ENCODE results near the gene SLC35D2. TPM values are rescaled to one million over a fixed set of nuclear protein-coding genes. Genes with fewer than 3 reads are reported as not detected.
"Not testable (repeated sequence)": the region's sequence is repeated elsewhere in the genome, so short reads cannot be mapped to it uniquely, and the experiment has no call there.

The SLC35D2 gene
- total and polyA plus RNA-seq, 7 donors = 2.0 to 5.9 (median 3.1) TPM

DNA sequence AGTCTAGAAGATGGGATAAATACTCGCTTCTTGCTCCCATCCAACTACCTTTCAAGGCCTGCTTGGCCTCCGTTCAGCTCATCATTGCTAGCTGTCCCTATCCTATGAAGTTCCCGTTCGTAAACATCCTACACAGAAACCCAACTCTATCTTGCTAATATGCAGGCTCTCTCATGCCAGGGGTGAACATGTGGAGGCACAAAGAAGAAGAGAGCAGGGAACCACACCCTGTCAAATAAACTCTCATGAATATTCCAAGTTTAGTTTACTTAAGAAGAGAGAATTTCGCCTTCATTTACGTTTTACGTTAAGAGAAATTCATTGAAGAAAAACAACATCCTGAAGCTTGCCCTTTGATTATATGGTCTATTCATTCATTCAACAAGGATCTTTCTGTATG lies 73.7 kb downstream of the SLC35D2 start:
- TF ChIP-seq, protein P1, sequence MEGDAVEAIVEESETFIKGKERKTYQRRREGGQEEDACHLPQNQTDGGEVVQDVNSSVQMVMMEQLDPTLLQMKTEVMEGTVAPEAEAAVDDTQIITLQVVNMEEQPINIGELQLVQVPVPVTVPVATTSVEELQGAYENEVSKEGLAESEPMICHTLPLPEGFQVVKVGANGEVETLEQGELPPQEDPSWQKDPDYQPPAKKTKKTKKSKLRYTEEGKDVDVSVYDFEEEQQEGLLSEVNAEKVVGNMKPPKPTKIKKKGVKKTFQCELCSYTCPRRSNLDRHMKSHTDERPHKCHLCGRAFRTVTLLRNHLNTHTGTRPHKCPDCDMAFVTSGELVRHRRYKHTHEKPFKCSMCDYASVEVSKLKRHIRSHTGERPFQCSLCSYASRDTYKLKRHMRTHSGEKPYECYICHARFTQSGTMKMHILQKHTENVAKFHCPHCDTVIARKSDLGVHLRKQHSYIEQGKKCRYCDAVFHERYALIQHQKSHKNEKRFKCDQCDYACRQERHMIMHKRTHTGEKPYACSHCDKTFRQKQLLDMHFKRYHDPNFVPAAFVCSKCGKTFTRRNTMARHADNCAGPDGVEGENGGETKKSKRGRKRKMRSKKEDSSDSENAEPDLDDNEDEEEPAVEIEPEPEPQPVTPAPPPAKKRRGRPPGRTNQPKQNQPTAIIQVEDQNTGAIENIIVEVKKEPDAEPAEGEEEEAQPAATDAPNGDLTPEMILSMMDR (IDR thresholded peaks at IDR 0.05) = no peak
- intact Hi-C loops (cut with DNase I) = no loop called here
- H3K9me3 ChIP-seq = no peaks in the 10 kb centered on the region

DNA sequence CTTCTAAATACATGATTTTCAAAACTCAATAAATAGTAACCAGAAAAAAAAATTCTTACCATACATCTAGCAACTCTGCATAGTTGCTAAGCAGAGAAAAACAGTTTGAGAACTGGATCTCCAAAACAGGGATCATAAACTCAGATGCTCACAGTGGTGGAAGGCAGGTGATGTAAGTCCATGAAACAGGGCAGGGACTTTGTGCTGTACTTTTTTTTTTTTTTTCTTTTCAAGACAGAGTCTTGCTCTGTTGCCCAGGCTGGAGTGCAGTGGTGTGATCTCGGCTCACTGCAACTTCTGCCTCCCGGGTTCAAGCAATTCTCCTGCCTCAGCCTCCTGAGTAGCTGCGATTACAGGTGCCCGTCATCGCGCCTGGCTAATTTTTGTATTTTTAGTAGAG lies 76.6 kb downstream of the SLC35D2 start:
- H3K27ac ChIP-seq; ATAC-seq; H3K4me3 ChIP-seq; H3K9me3 ChIP-seq; H3K36me3 ChIP-seq (ENCODE audit: insufficient read depth in 1 of 2, low read depth in 1 of 2); DNase-seq; intact Hi-C loops (cut with DNase I); H3K4me1 ChIP-seq; H3K27me3 ChIP-seq (ENCODE audit: insufficient read depth in 3 of 3, low read length in 2 of 3): not testable (repeated sequence)
- WGBS, 3 donors = 94 to 98% (median 95%) methylated on average over 6 of the region's 6 CpGs

More for the DNA sequence above, 73.7 kb downstream of the SLC35D2 start:
- 92 to 95% (median 95%) methylated on average over 7 of the region's 7 CpGs for WGBS, 3 donors
- Histone ChIP-seq H3K4me3 (no peak overlapping the region), H3K27ac (no peak overlapping the region), H3K27me3 (ENCODE audit: insufficient read depth in 3 of 3, low read length in 2 of 3) (no peaks in the 10 kb centered on the region), H3K36me3 (ENCODE audit: insufficient read depth in 1 of 2, low read depth in 1 of 2) (no peaks in the 10 kb centered on the region), H3K4me1 (no peaks in the 10 kb centered on the region)
- no peak for DNase-seq
- ATAC-seq = no peak

DNA sequence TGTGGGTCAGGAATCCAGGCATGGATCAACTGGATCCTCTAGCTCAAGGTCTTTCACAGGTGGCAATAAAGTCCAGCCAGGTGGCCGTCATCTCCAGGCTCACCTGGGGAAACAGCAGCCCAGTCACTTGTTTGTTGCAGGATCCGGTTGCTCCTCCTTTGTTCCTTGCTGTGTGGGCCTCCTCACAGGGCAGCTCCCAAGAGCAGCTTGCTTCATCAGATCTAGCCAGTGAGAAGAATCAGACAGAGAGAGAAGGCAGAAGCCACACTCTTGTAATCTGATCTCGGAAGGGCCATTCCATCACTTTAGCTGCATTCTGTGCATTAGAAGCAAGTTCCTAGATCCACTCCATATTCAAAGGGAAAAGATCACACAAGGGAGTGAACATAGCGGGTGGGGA lies 78.3 kb downstream of the SLC35D2 start:
- Histone ChIP-seq H3K9me3 (no peaks in the 10 kb centered on the region), H3K27ac (no peak overlapping the region), H3K27me3 (ENCODE audit: insufficient read depth in 3 of 3, low read length in 2 of 3) (no peaks in the 10 kb centered on the region), H3K4me1 (no peaks in the 10 kb centered on the region), H3K36me3 (ENCODE audit: insufficient read depth in 1 of 2, low read depth in 1 of 2) (no peaks in the 10 kb centered on the region), H3K4me3 (no peak overlapping the region)
- TF ChIP-seq, protein P1 (IDR thresholded peaks at IDR 0.05) = no peak
- intact Hi-C loops (cut with DNase I) = no loop called here
- 31 to 57% (median 34%) methylated on average over 4 of the region's 4 CpGs for WGBS, 3 donors
- DNase-seq (no peak), ATAC-seq (no peak)

DNA sequence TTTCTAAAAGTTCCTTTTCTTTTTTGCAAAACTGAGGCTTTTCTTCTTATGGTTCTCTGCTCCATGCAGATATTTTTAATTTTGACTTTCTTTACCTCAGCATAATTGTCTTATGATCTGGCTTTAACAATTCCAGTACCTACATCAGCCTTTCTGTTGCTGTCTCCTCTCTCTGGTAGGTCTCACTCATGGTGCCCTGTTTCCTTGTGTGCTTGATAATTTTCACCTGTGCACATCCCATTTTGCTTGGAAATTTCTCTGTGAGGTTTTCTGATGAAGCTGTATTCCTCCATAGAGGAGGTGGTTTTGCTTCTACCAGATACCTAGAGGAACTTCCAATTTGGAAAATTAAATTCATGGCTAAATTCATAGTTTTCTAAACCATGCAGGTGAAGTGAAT lies 79.3 kb downstream of the SLC35D2 start:
- no peak for ATAC-seq
- intact Hi-C loops (cut with DNase I) = no loop called here
- TF ChIP-seq, protein P1 (IDR thresholded peaks at IDR 0.05) = no peak

DNA sequence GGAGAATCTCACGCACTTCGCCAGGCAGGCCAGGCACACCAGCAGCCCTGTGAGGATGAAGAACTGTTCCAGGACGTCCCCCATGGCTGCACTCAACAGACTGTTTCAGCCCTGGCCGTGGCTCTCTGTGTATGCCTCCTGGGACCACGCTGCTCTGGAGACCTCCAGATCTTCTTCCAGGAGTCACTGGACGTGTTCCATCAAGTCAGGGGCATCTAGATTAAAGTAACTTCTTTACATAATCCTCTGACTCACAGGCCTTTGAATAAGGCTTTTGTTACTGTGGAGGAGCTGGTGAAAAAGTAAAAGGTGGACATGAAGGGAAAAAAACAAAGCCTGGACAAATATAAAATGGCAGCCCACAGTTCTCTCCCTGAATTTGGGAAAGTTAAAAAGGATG lies 81.5 kb downstream of the SLC35D2 start, which contains the start of gene HSD17B3:
Gene HSD17B3, minus strand, starts transcription at position 156 of the 400 bp plus-strand sequence. Its CDS starts 72 bp downstream, at position 84.
- TF ChIP-seq, protein P1 (IDR thresholded peaks at IDR 0.05) = no peak
- no peak for ATAC-seq
- H3K4me1 ChIP-seq = no peaks in the 10 kb centered on the region
- H3K4me3 ChIP-seq = no peak within 1 kb of the TSS
- WGBS, 3 donors = 76 to 79% (median 76%) methylated on average over 6 of the region's 6 CpGs
- DNase-seq = no peak
- no peaks in the 10 kb centered on the region for H3K27me3 ChIP-seq (ENCODE audit: insufficient read depth in 3 of 3, low read length in 2 of 3)
- intact Hi-C loops (cut with DNase I) = no loop called here
- H3K9me3 ChIP-seq = no peaks in the 10 kb centered on the region
- H3K36me3 ChIP-seq (ENCODE audit: insufficient read depth in 1 of 2, low read depth in 1 of 2) = no peaks in the 10 kb centered on the region
- no peak within 1 kb of the TSS for H3K27ac ChIP-seq

More for the DNA sequence above, 79.3 kb downstream of the SLC35D2 start:
- no peaks in the 10 kb centered on the region for H3K9me3 ChIP-seq
- no peaks in the 10 kb centered on the region for H3K27me3 ChIP-seq (ENCODE audit: insufficient read depth in 3 of 3, low read length in 2 of 3)
- DNase-seq = no peak
- no peaks in the 10 kb centered on the region for H3K36me3 ChIP-seq (ENCODE audit: insufficient read depth in 1 of 2, low read depth in 1 of 2)
- no peak overlapping the region for H3K27ac ChIP-seq
- H3K4me1 ChIP-seq = no peaks in the 10 kb centered on the region
- H3K4me3 ChIP-seq = no peak overlapping the region

Measured in psoas muscle (tissue), 8 donors.